HEK293 (cell line): Measurements from ENCODE around the gene TOPORS.

ENCODE experiments used
- KLF1 ChIP-seq: fragments of 450-650 bp; formaldehyde crosslinking; IDR thresholded peaks from 2 replicates; pipeline ENCODE4 v1.5.1; 2016; ENCODE audit warnings: missing biosample characterization, missing genetic modification characterization
- PBX3 ChIP-seq: sonication (generic); formaldehyde crosslinking; IDR thresholded peaks from 2 replicates; pipeline ENCODE4 v1.8.1; 2022; ENCODE audit warnings: mild to moderate bottlenecking, moderate library complexity, missing genetic modification reagents
- PRDM10 ChIP-seq: fragments of 450-650 bp; formaldehyde crosslinking; IDR thresholded peaks from 2 replicates; pipeline ENCODE4 v1.5.1; 2016; ENCODE audit warnings: missing biosample characterization, missing genetic modification characterization
- SCRT2 ChIP-seq: fragments of 450-650 bp; formaldehyde crosslinking; IDR thresholded peaks from 2 replicates; pipeline ENCODE4 v1.5.1; 2016; ENCODE audit warnings: missing biosample characterization, missing genetic modification characterization
- SP2 ChIP-seq: fragments of 450-650 bp; formaldehyde crosslinking; IDR thresholded peaks from 2 replicates; pipeline ENCODE4 v1.5.1; 2016; ENCODE audit warnings: missing biosample characterization, missing genetic modification characterization
- SP3 ChIP-seq: fragments of 450-650 bp; formaldehyde crosslinking; IDR thresholded peaks from 2 replicates; pipeline ENCODE4 v1.5.1; 2016; ENCODE audit warnings: missing biosample characterization, missing genetic modification characterization
- SP7 ChIP-seq: fragments of 450-650 bp; formaldehyde crosslinking; IDR thresholded peaks from 2 replicates; pipeline ENCODE4 v1.5.1; 2016; ENCODE audit warnings: missing biosample characterization, missing genetic modification characterization
- TRIM28 ChIP-seq: IDR thresholded peaks from 2 replicates; pipeline ENCODE4 v1.6.1; 2011; ENCODE audit warnings: low read length, control low read depth, borderline replicate concordance
- ZBTB21 ChIP-seq: fragments of 450-650 bp; formaldehyde crosslinking; IDR thresholded peaks from 2 replicates; pipeline ENCODE4 v1.5.1; 2017; ENCODE audit warnings: missing biosample characterization, missing genetic modification characterization
- ZEB2 ChIP-seq: fragments of 450-650 bp; formaldehyde crosslinking; IDR thresholded peaks from 2 replicates; pipeline ENCODE4 v1.5.1; 2016; ENCODE audit warnings: missing biosample characterization, missing genetic modification characterization
- ZFP37 ChIP-seq: fragments of 450-650 bp; formaldehyde crosslinking; IDR thresholded peaks from 2 replicates; pipeline ENCODE4 v1.5.1; 2016; ENCODE audit warnings: missing biosample characterization, missing genetic modification characterization
- ZFP69B ChIP-seq: fragments of 450-650 bp; formaldehyde crosslinking; IDR thresholded peaks from 2 replicates; pipeline ENCODE4 v1.5.1; 2016; ENCODE audit warnings: missing biosample characterization, missing genetic modification characterization
- ZNF140 ChIP-seq: fragments of 450-650 bp; formaldehyde crosslinking; IDR thresholded peaks from 2 replicates; pipeline ENCODE4 v1.5.1; 2016; ENCODE audit warnings: missing biosample characterization, missing genetic modification characterization
- ZNF23 ChIP-seq: fragments of 450-650 bp; formaldehyde crosslinking; IDR thresholded peaks from 2 replicates; pipeline ENCODE4 v1.5.1; 2016; ENCODE audit warnings: missing biosample characterization, missing genetic modification characterization, borderline replicate concordance
- ZNF274 ChIP-seq, 2 experiments: fragments of 200-500 bp in 1 of 2; fragments of 450-650 bp in 1 of 2; sonication (Bioruptor generic) in 1 of 2; formaldehyde crosslinking in 1 of 2; IDR thresholded peaks; 2 replicates each; pipeline versions ENCODE4 v1.5.1 to v1.6.1; 2014 to 2016; ENCODE audit warnings: borderline replicate concordance in 1 of 2, inconsistent platforms in 1 of 2, low read length in 1 of 2, missing biosample characterization in 1 of 2, missing genetic modification characterization in 1 of 2
- ZNF302 ChIP-seq: fragments of 450-650 bp; formaldehyde crosslinking; IDR thresholded peaks from 2 replicates; pipeline ENCODE4 v1.5.1; 2016; ENCODE audit warnings: missing biosample characterization, missing genetic modification characterization, low read depth
- ZNF311 ChIP-seq: fragments of 450-650 bp; formaldehyde crosslinking; IDR thresholded peaks from 2 replicates; pipeline ENCODE4 v1.5.1; 2017; ENCODE audit warnings: missing biosample characterization, missing genetic modification characterization, borderline replicate concordance
- ZNF354C ChIP-seq: fragments of 450-650 bp; formaldehyde crosslinking; IDR thresholded peaks from 2 replicates; pipeline ENCODE4 v1.5.1; 2016; ENCODE audit warnings: missing biosample characterization, missing genetic modification characterization, low read depth, borderline replicate concordance
- ZNF423 ChIP-seq: fragments of 450-650 bp; formaldehyde crosslinking; IDR thresholded peaks from 2 replicates; pipeline ENCODE4 v1.5.1; 2016; ENCODE audit warnings: missing biosample characterization, missing genetic modification characterization
- ZNF501 ChIP-seq: fragments of 450-650 bp; formaldehyde crosslinking; IDR thresholded peaks from 2 replicates; pipeline ENCODE4 v1.5.1; 2016; ENCODE audit warnings: missing biosample characterization, missing genetic modification characterization
- ZNF521 ChIP-seq: fragments of 450-650 bp; formaldehyde crosslinking; IDR thresholded peaks from 2 replicates; pipeline ENCODE4 v1.5.1; 2017; ENCODE audit warnings: missing biosample characterization, mild to moderate bottlenecking, missing genetic modification characterization
- ZNF530 ChIP-seq: fragments of 450-650 bp; formaldehyde crosslinking; IDR thresholded peaks from 2 replicates; pipeline ENCODE4 v1.5.1; 2016; ENCODE audit warnings: low read depth, missing biosample characterization, missing genetic modification characterization
- ZNF544 ChIP-seq: fragments of 450-650 bp; formaldehyde crosslinking; IDR thresholded peaks from 2 replicates; pipeline ENCODE4 v1.5.0; 2017; ENCODE audit warnings: missing biosample characterization, missing genetic modification characterization
- ZNF629 ChIP-seq: fragments of 450-650 bp; formaldehyde crosslinking; IDR thresholded peaks from 2 replicates; pipeline ENCODE4 v1.5.1; 2017; ENCODE audit warnings: missing biosample characterization, missing genetic modification characterization
- ZNF768 ChIP-seq: fragments of 450-650 bp; formaldehyde crosslinking; IDR thresholded peaks from 2 replicates; pipeline ENCODE4 v1.5.1; 2018; ENCODE audit warnings: missing biosample characterization, mild to moderate bottlenecking, missing genetic modification characterization
- ZNF792 ChIP-seq: fragments of 450-650 bp; formaldehyde crosslinking; IDR thresholded peaks from 2 replicates; pipeline ENCODE4 v1.5.1; 2016; ENCODE audit warnings: missing biosample characterization, missing genetic modification characterization
- ZNF830 ChIP-seq: fragments of 450-650 bp; IDR thresholded peaks from 2 replicates; pipeline ENCODE4 v1.5.0; 2018; ENCODE audit warnings: missing biosample characterization, missing genetic modification characterization, low read depth, mild to moderate bottlenecking, moderate library complexity
- ZSCAN30 ChIP-seq: fragments of 450-650 bp; IDR thresholded peaks from 2 replicates; pipeline ENCODE4 v1.5.1; 2018; ENCODE audit warnings: missing biosample characterization, mild to moderate bottlenecking, missing genetic modification characterization, moderate library complexity
- ZXDB ChIP-seq: fragments of 450-650 bp; formaldehyde crosslinking; IDR thresholded peaks from 2 replicates; pipeline ENCODE4 v1.5.1; 2016; ENCODE audit warnings: missing biosample characterization, missing genetic modification characterization
- TF ChIP-seq, protein P1 (sequence below): fragments of 450-650 bp; formaldehyde crosslinking; IDR thresholded peaks from 2 replicates; pipeline ENCODE4 v1.5.1; 2016; ENCODE audit warnings: missing biosample characterization, missing genetic modification characterization
- TF ChIP-seq, protein P2 (sequence below): fragments of 450-650 bp; formaldehyde crosslinking; IDR thresholded peaks from 2 replicates; pipeline ENCODE4 v1.5.1; 2017; ENCODE audit warnings: missing biosample characterization, missing genetic modification characterization

TOPORS gene

GRCh38 chr9:32572900-32573523 lies 20.6 kb upstream of the TOPORS start, which contains the start of gene NDUFB6 (continued):
- TF ChIP-seq ZNF354C (tag by site-specific recombination) (no peak), ZNF530 (tag by site-specific recombination) (no peak), ZNF274 (IDR thresholded peaks at IDR 0.05; ENCODE audit: low read length) (no peak), ZNF274 (tag by site-specific recombination; IDR thresholded peaks at IDR 0.05; ENCODE audit: borderline replicate concordance) (no peak), ZNF311 (tag by site-specific recombination) (no peak), ZSCAN30 (no peak), ZNF544 (no peak), SCRT2 (tag by site-specific recombination) (no peak), TRIM28 (no peak), ZBTB21 (tag by site-specific recombination) (peak; percentile 88), PRDM10 (tag by site-specific recombination) (peak; percentile 67; the same call in 1 of the 2 replicates), ZNF140 (tag by site-specific recombination) (no peak), PBX3 (CRISPR knock-in tag) (no peak), ZNF792 (tag by site-specific recombination) (no peak), ZFP37 (tag by site-specific recombination) (no peak), SP3 (tag by site-specific recombination) (peak; percentile 78), ZEB2 (tag by site-specific recombination) (peak; percentile 43; the same call in 1 of the 2 replicates), ZXDB (peak; percentile 78), ZFP69B (tag by site-specific recombination) (no peak), ZNF302 (no peak), ZNF521 (tag by site-specific recombination) (no peak), SP2 (tag by site-specific recombination) (peak; percentile 90), ZNF23 (tag by site-specific recombination) (no peak), ZNF768 (tag by site-specific recombination) (no peak), ZNF501 (peak; percentile 46; the same call in 1 of the 2 replicates), ZNF830 (tag by site-specific recombination) (no peak), ZNF423 (tag by site-specific recombination) (no peak), ZNF629 (tag by site-specific recombination) (peak; percentile 89), SP7 (tag by site-specific recombination) (peak; percentile 49), KLF1 (tag by site-specific recombination) (0 out of 2 replicates have a peak, but pooled peaks have one; percentile 14)
- TF ChIP-seq, protein P1, sequence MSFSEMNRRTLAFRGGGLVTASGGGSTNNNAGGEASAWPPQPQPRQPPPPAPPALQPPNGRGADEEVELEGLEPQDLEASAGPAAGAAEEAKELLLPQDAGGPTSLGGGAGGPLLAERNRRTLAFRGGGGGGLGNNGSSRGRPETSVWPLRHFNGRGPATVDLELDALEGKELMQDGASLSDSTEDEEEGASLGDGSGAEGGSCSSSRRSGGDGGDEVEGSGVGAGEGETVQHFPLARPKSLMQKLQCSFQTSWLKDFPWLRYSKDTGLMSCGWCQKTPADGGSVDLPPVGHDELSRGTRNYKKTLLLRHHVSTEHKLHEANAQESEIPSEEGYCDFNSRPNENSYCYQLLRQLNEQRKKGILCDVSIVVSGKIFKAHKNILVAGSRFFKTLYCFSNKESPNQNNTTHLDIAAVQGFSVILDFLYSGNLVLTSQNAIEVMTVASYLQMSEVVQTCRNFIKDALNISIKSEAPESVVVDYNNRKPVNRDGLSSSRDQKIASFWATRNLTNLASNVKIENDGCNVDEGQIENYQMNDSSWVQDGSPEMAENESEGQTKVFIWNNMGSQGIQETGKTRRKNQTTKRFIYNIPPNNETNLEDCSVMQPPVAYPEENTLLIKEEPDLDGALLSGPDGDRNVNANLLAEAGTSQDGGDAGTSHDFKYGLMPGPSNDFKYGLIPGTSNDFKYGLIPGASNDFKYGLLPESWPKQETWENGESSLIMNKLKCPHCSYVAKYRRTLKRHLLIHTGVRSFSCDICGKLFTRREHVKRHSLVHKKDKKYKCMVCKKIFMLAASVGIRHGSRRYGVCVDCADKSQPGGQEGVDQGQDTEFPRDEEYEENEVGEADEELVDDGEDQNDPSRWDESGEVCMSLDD (tag by site-specific recombination), result peak; percentile 40; the same call in 1 of the 2 replicates
- TF ChIP-seq, protein P2, sequence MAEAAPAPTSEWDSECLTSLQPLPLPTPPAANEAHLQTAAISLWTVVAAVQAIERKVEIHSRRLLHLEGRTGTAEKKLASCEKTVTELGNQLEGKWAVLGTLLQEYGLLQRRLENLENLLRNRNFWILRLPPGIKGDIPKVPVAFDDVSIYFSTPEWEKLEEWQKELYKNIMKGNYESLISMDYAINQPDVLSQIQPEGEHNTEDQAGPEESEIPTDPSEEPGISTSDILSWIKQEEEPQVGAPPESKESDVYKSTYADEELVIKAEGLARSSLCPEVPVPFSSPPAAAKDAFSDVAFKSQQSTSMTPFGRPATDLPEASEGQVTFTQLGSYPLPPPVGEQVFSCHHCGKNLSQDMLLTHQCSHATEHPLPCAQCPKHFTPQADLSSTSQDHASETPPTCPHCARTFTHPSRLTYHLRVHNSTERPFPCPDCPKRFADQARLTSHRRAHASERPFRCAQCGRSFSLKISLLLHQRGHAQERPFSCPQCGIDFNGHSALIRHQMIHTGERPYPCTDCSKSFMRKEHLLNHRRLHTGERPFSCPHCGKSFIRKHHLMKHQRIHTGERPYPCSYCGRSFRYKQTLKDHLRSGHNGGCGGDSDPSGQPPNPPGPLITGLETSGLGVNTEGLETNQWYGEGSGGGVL (tag by site-specific recombination), result no peak
